GM19240 (cell line): ENCODE data around the gene RSL1D1.
"Not testable (repeated sequence)": the region's sequence is repeated elsewhere in the genome, so short reads cannot be mapped to it uniquely, and the experiment has no call there.

Experiments
- DNase-seq: peaks from one replicate; pipeline ENCODE4 v3.0.0; 2011; ENCODE audit warnings: low spot score; ENCODE audit not compliant: insufficient read length

The RSL1D1 gene

GRCh38 chr16:11844499-11844898 is 6.8 kb downstream of the RSL1D1 start:
- DNase-seq: no peak

GRCh38 chr16:11843861-11844260 is 7.5 kb downstream of the RSL1D1 start:
- no peak for DNase-seq

GRCh38 chr16:11843206-11843605 is 8.1 kb downstream of the RSL1D1 start:
- DNase-seq: no peak

- DNase-seq: no peak
Observed at GRCh38 chr16:11841026-11841425, 10.3 kb downstream of the RSL1D1 start.

GRCh38 chr16:11836650-11837244 is 14.6 kb downstream of the RSL1D1 start:
- DNase-seq: no peak

- DNase-seq: no peak
Observed at GRCh38 chr16:11835891-11836649, 15.3 kb downstream of the RSL1D1 start.

GRCh38 chr16:11835309-11835708 is 16.0 kb downstream of the RSL1D1 start:
- DNase-seq: no peak

GRCh38 chr16:11833951-11834695 is 17.2 kb downstream of the RSL1D1 start:
- no peak for DNase-seq

- no peak for DNase-seq
Observed at GRCh38 chr16:11828696-11829095, 22.6 kb downstream of the RSL1D1 start.

- not testable (repeated sequence) for DNase-seq
Observed at GRCh38 chr16:11825520-11826165, 25.7 kb downstream of the RSL1D1 start.

- no peak for DNase-seq
Observed at GRCh38 chr16:11824362-11824761, 27.0 kb downstream of the RSL1D1 start.

- DNase-seq: not testable (repeated sequence)
Observed at GRCh38 chr16:11823645-11824044, 27.7 kb downstream of the RSL1D1 start.

GRCh38 chr16:11819798-11820197 is 31.5 kb downstream of the RSL1D1 start:
- no peak for DNase-seq

GRCh38 chr16:11818970-11819369 is 32.4 kb downstream of the RSL1D1 start:
- DNase-seq: not testable (repeated sequence)

- no peak for DNase-seq
Observed at GRCh38 chr16:11816123-11816522, 35.2 kb downstream of the RSL1D1 start.

- not testable (repeated sequence) for DNase-seq
Observed at GRCh38 chr16:11814800-11815199, 36.5 kb downstream of the RSL1D1 start.

- DNase-seq: no peak
Observed at GRCh38 chr16:11806721-11807120, 44.6 kb downstream of the RSL1D1 start.

GRCh38 chr16:11805556-11805955 is 45.8 kb downstream of the RSL1D1 start:
- DNase-seq: no peak

- DNase-seq: no peak
Observed at GRCh38 chr16:11801481-11802021, 49.8 kb downstream of the RSL1D1 start.

- no peak for DNase-seq
Observed at GRCh38 chr16:11800382-11800718, 51.0 kb downstream of the RSL1D1 start.

- no peak for DNase-seq
Observed at GRCh38 chr16:11799509-11800381, 51.6 kb downstream of the RSL1D1 start.
